Panc1 (cell line): ENCODE data around the gene ACTR3. TPM values are rescaled to one million over a fixed set of nuclear protein-coding genes. Genes with fewer than 3 reads are reported as not detected.

Source experiments
- ATAC-seq: fragments of 200-7000 bp; cut with Tn5 transposase; 2 replicates; pipeline ENCODE4 v1.9.1; 2020; ENCODE audit warnings: mild to moderate bottlenecking, moderate library complexity
- BruUV-seq: library from RNA; stranded (reverse); fragments of 400-500 nt; replicated peaks from 2 replicates; lab custom pipeline; 2021; lab: Mats Ljungman, UMichigan
- CTCF ChIA-PET: fragments of 300-600 bp; sonication (Branson Sonifier 250); formaldehyde crosslinking; loops from one replicate; lab custom pipeline; 2022; ENCODE audit warnings: antibody characterized with exemption; lab: Charles Lee
- POLR2A ChIA-PET: fragments of 300-600 bp; sonication (Branson Sonifier 250); formaldehyde crosslinking; loops from one replicate; lab custom pipeline; 2022; ENCODE audit warnings: antibody characterized with exemption; lab: Charles Lee
- DNase-seq: peaks from one replicate; pipeline ENCODE4 v3.0.0-alpha.2; 2010; ENCODE audit warnings: low read depth, low spot score
- H3K27ac ChIP-seq: 2 replicates; pipeline ENCODE4 v1.5.1; 2011; ENCODE audit warnings: mild to moderate bottlenecking, low read length, inconsistent platforms
- H3K27me3 ChIP-seq: fragments of 200-500 bp; sonication (Bioruptor generic); 2 replicates; pipeline ENCODE4 v1.6.0; 2014; ENCODE audit warnings: low read length, inconsistent platforms; ENCODE audit not compliant: control insufficient read depth, insufficient read depth
- H3K36me3 ChIP-seq: fragments of 200-500 bp; sonication (Bioruptor generic); 2 replicates; pipeline ENCODE4 v1.5.1; 2014; ENCODE audit warnings: inconsistent platforms, mild to moderate bottlenecking, low read length, moderate library complexity; ENCODE audit not compliant: control insufficient read depth, insufficient read depth
- H3K4me1 ChIP-seq: 2 replicates; pipeline ENCODE4 v1.5.1; 2011; ENCODE audit warnings: inconsistent platforms, mild to moderate bottlenecking, low read length, moderate library complexity; ENCODE audit not compliant: control insufficient read depth, insufficient read depth
- H3K4me3 ChIP-seq, 2 experiments: 2 replicates each; pipeline ENCODE4 v1.5.1; 2011 to 2012; ENCODE audit warnings: low read depth in 2 of 2, low read length in 2 of 2, mild to moderate bottlenecking in 2 of 2, inconsistent platforms in 1 of 2, moderate library complexity in 1 of 2
- H3K9me3 ChIP-seq: fragments of 200-500 bp; sonication (Bioruptor generic); 2 replicates; pipeline ENCODE4 v1.5.1; 2014; ENCODE audit warnings: low read depth, mild to moderate bottlenecking, inconsistent platforms, low read length, moderate library complexity; ENCODE audit not compliant: control insufficient read depth, insufficient read depth
- CTCF ChIP-seq: fragments of 450-650 bp; IDR thresholded peaks from 2 replicates; pipeline ENCODE4 v1.5.1; 2017; ENCODE audit warnings: mild to moderate bottlenecking
- POLR2AphosphoS5 ChIP-seq: IDR thresholded peaks from 2 replicates; pipeline ENCODE4 v1.6.1; 2012; ENCODE audit warnings: mild to moderate bottlenecking, low read depth, low read length, moderate library complexity
- SIN3A ChIP-seq: IDR thresholded peaks from 2 replicates; pipeline ENCODE4 v1.6.1; 2012; ENCODE audit warnings: low read depth, mild to moderate bottlenecking, low read length, moderate library complexity, borderline replicate concordance; ENCODE audit not compliant: insufficient read depth
- TCF7L2 ChIP-seq: IDR thresholded peaks from 2 replicates; pipeline ENCODE4 v1.6.1; 2011; ENCODE audit warnings: mild to moderate bottlenecking, low read depth, low read length, inconsistent platforms
- in situ Hi-C: cut with HindIII; loops from 2 replicates; pipeline ENCODE4 v1.10.0; 2016; ENCODE audit warnings: low sequenced_read_pairs, low pct_unique_long_range_greater_than_20kb
- intact Hi-C: fragments of 100-400 bp; cut with micrococcal nuclease; formaldehyde crosslinking; loops from one replicate; pipeline ENCODE4 v1.10.0; 2022; ENCODE audit not compliant: unreplicated experiment
- total RNA-seq: library from RNA; stranded (reverse); gene quantifications from one replicate; pipeline ENCODE4 v1.2.1, GENCODE V29; 2021; ENCODE audit not compliant: unreplicated experiment
- TF ChIP-seq, protein P1 (sequence below), 2 experiments: IDR thresholded peaks; 2 replicates each; pipeline ENCODE4 v1.6.1; 2011 to 2012; ENCODE audit warnings: low read depth in 2 of 2, control low read depth in 1 of 2, low read length in 1 of 2, mild to moderate bottlenecking in 1 of 2, moderate library complexity in 1 of 2; ENCODE audit not compliant: insufficient read depth in 1 of 2

Gene ACTR3
- total RNA-seq, 1 experiment from 2014 or later, result 347 TPM

DNA sequence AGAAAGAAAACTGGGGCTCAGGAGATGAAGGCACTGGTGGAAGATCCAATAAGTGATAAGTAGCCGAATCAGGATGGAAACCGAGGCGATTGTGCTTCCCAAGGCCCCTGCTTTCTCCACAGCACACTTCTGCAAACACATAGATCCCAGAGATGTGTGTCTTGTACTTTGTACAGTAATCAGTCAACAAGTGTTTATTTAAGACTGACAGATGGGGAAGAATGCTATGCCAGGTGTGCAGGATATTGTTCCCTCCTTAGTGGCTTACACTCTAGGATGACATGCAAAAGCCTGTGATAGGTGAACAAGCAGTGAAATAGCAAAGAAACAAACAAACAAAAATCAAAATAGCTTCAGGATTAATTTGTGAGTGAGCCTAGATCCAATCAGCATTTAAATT lies 116.6 kb downstream of the ACTR3 start:
- no peak overlapping the region for H3K27ac ChIP-seq
- TF ChIP-seq POLR2AphosphoS5 (no peak), SIN3A (no peak), TCF7L2 (no peak), CTCF (no peak)
- in situ Hi-C loops, result no loop called here
- ATAC-seq, result no peak
- intact Hi-C loops, result no loop called here
- no TSS peak for BruUV-seq
- no peaks in the 10 kb centered on the region for H3K4me1 ChIP-seq
- no peaks in the 10 kb centered on the region for H3K9me3 ChIP-seq
- POLR2A ChIA-PET, result no interaction called here
- H3K4me3 ChIP-seq, result no peak overlapping the region
- CTCF ChIA-PET, result no interaction called here
- no peaks in the 10 kb centered on the region for H3K27me3 ChIP-seq
- no peak for DNase-seq
- H3K36me3 ChIP-seq, result no peaks in the 10 kb centered on the region

GRCh38 chr2:114007436-114007835 lies 117.5 kb downstream of the ACTR3 start:
- intact Hi-C loops, result no loop called here
- ATAC-seq, result no peak
- ChIA-PET POLR2A (no interaction called here), CTCF (no interaction called here)
- no peak overlapping the region for H3K4me3 ChIP-seq
- H3K9me3 ChIP-seq, result no peaks in the 10 kb centered on the region
- H3K27ac ChIP-seq, result no peak overlapping the region
- in situ Hi-C loops, result no loop called here
- DNase-seq, result no peak
- no peak for TF ChIP-seq SIN3A
- TF ChIP-seq TCF7L2, result no peak
- no peak for TF ChIP-seq CTCF
- no peaks in the 10 kb centered on the region for H3K36me3 ChIP-seq
- no peaks in the 10 kb centered on the region for H3K4me1 ChIP-seq
- no TSS peak for BruUV-seq
- H3K27me3 ChIP-seq, result no peaks in the 10 kb centered on the region

- in situ Hi-C loops, result no loop called here
- POLR2A ChIA-PET, result no interaction called here
- no peaks in the 10 kb centered on the region for H3K27me3 ChIP-seq
Measured at GRCh38 chr2:114008720-114009119, 118.8 kb downstream of the ACTR3 start.

More at GRCh38 chr2:114008720-114009119, 118.8 kb downstream of the ACTR3 start:
- Histone ChIP-seq H3K36me3 (no peaks in the 10 kb centered on the region), H3K4me1 (no peaks in the 10 kb centered on the region), H3K4me3 (no peak overlapping the region), H3K27ac (no peak overlapping the region), H3K9me3 (no peaks in the 10 kb centered on the region)
- CTCF ChIA-PET, result no interaction called here
- no peak for DNase-seq
- TF ChIP-seq POLR2AphosphoS5, result no peak
- TF ChIP-seq TCF7L2, result no peak
- TF ChIP-seq SIN3A, result no peak
- TF ChIP-seq CTCF, result no peak
- TF ChIP-seq, protein P1, sequence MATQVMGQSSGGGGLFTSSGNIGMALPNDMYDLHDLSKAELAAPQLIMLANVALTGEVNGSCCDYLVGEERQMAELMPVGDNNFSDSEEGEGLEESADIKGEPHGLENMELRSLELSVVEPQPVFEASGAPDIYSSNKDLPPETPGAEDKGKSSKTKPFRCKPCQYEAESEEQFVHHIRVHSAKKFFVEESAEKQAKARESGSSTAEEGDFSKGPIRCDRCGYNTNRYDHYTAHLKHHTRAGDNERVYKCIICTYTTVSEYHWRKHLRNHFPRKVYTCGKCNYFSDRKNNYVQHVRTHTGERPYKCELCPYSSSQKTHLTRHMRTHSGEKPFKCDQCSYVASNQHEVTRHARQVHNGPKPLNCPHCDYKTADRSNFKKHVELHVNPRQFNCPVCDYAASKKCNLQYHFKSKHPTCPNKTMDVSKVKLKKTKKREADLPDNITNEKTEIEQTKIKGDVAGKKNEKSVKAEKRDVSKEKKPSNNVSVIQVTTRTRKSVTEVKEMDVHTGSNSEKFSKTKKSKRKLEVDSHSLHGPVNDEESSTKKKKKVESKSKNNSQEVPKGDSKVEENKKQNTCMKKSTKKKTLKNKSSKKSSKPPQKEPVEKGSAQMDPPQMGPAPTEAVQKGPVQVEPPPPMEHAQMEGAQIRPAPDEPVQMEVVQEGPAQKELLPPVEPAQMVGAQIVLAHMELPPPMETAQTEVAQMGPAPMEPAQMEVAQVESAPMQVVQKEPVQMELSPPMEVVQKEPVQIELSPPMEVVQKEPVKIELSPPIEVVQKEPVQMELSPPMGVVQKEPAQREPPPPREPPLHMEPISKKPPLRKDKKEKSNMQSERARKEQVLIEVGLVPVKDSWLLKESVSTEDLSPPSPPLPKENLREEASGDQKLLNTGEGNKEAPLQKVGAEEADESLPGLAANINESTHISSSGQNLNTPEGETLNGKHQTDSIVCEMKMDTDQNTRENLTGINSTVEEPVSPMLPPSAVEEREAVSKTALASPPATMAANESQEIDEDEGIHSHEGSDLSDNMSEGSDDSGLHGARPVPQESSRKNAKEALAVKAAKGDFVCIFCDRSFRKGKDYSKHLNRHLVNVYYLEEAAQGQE (IDR thresholded peaks at IDR 0.05; ENCODE audit: insufficient read depth in 1 of 2, low read depth in 2 of 2, low read length in 1 of 2), result no peak
- intact Hi-C loops, result no loop called here
- no peak for ATAC-seq
- no TSS peak for BruUV-seq
